NCI-H82 treated with DMSO at 0.1 percent for 48 hours (cell line): ENCODE results near the gene SGSM1.
"Not testable (repeated sequence)": the region's sequence is repeated elsewhere in the genome, so short reads cannot be mapped to it uniquely, and the experiment has no call there.

Source experiments
- DNase-seq: peaks from one replicate; lab custom pipeline; 2025; ENCODE audit not compliant: unreplicated experiment; lab: John Stamatoyannopoulos, UW

The SGSM1 gene

GRCh38 chr22:24834845-24835570 lies 29.0 kb downstream of the SGSM1 start:
- no peak for DNase-seq

GRCh38 chr22:24836282-24836681 lies 30.3 kb downstream of the SGSM1 start:
- no peak for DNase-seq

- DNase-seq: not testable (repeated sequence)
Observed at GRCh38 chr22:24837517-24837916, 31.5 kb downstream of the SGSM1 start.

GRCh38 chr22:24841261-24841660 lies 35.2 kb downstream of the SGSM1 start:
- DNase-seq: no peak

- DNase-seq: no peak
Observed at GRCh38 chr22:24843048-24843447, 37.0 kb downstream of the SGSM1 start.

GRCh38 chr22:24845041-24845898 lies 39.3 kb downstream of the SGSM1 start:
- DNase-seq: no peak

GRCh38 chr22:24847490-24847889 lies 41.5 kb downstream of the SGSM1 start:
- DNase-seq: no peak

GRCh38 chr22:24848559-24849168 lies 42.7 kb downstream of the SGSM1 start:
- no peak for DNase-seq

GRCh38 chr22:24855794-24856193 lies 49.8 kb downstream of the SGSM1 start:
- DNase-seq: no peak

GRCh38 chr22:24857576-24857975 lies 51.6 kb downstream of the SGSM1 start:
- DNase-seq: no peak

- DNase-seq: peak; percentile 56
Observed at GRCh38 chr22:24859587-24859986, 53.6 kb downstream of the SGSM1 start.

GRCh38 chr22:24865508-24865907 lies 59.5 kb downstream of the SGSM1 start:
- DNase-seq: no peak

- DNase-seq: no peak
Observed at GRCh38 chr22:24867323-24868022, 61.5 kb downstream of the SGSM1 start.

- DNase-seq: no peak
Observed at GRCh38 chr22:24868979-24869378, 63.0 kb downstream of the SGSM1 start.

GRCh38 chr22:24871611-24872205 lies 65.7 kb downstream of the SGSM1 start:
- no peak for DNase-seq

- peak; percentile 26 for DNase-seq
Observed at GRCh38 chr22:24873226-24873625, 67.2 kb downstream of the SGSM1 start.

GRCh38 chr22:24875862-24876506 lies 70.0 kb downstream of the SGSM1 start:
- no peak for DNase-seq

- no peak for DNase-seq
Observed at GRCh38 chr22:24876700-24877099, 70.7 kb downstream of the SGSM1 start.

- DNase-seq: no peak
Observed at GRCh38 chr22:24878969-24879368, 73.0 kb downstream of the SGSM1 start.

GRCh38 chr22:24883432-24883831 lies 77.4 kb downstream of the SGSM1 start:
- DNase-seq: no peak
